Measurements from ENCODE around the gene ENDOV. TPM values are rescaled to one million over a fixed set of nuclear protein-coding genes. Genes with fewer than 3 reads are reported as not detected.

Gene ENDOV
- total RNA-seq, 1 experiment from 2014 or later = 28.0 TPM

DNA sequence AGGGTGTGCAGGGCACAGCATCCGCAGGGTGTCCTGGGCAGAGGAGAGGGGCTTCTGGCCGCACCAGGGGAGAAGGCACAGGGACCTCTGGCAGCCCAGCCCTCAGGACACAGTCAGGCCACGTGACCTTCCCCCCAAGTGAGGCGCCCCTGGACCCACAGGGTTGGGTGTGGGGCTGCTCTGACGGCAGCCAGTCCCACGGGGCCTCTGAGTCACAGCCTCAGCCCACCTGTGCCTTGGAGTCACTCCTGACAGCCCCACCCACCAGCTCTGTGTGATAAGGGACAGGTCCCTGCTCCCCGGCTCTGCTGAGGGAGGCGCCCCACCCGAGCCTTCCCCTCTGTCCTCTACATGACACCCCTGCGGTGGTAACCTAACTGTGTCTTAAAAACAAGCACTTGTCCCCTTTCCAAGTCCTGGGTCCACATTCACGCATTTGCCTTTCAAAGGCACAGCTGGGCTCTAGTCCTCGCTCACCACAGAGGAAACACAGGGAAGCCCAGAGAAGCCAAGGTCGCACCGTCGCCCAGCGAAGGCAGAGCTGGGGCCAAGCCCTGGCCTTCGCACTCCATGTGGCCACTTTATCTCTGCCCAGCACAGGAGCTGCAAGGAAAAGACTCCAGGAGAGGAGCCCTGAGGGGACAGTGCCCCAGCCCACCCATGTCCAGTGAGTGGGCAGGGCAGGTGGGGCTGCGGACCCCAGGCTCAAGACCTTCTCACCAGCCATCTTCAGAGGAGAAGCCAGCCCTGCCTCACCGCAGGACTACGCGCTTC, 66.5 kb downstream of the ENDOV start:
- intact Hi-C loops (cut with micrococcal nuclease) = no loop called here
- DNase-seq (ENCODE audit: unreplicated experiment) = no peak
- H3K9me3 Mint-ChIP-seq (ENCODE audit: unreplicated experiment) = no peaks in the 10 kb centered on the region
- H3K36me3 Mint-ChIP-seq (ENCODE audit: insufficient read depth, unreplicated experiment) = no peaks in the 10 kb centered on the region
- H3K4me3 Mint-ChIP-seq (ENCODE audit: unreplicated experiment) = no peak overlapping the region
- ChIA-PET POLR2A (no interaction called here), CTCF (no interaction called here)
- TF ChIP-seq, protein P1, sequence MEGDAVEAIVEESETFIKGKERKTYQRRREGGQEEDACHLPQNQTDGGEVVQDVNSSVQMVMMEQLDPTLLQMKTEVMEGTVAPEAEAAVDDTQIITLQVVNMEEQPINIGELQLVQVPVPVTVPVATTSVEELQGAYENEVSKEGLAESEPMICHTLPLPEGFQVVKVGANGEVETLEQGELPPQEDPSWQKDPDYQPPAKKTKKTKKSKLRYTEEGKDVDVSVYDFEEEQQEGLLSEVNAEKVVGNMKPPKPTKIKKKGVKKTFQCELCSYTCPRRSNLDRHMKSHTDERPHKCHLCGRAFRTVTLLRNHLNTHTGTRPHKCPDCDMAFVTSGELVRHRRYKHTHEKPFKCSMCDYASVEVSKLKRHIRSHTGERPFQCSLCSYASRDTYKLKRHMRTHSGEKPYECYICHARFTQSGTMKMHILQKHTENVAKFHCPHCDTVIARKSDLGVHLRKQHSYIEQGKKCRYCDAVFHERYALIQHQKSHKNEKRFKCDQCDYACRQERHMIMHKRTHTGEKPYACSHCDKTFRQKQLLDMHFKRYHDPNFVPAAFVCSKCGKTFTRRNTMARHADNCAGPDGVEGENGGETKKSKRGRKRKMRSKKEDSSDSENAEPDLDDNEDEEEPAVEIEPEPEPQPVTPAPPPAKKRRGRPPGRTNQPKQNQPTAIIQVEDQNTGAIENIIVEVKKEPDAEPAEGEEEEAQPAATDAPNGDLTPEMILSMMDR (IDR thresholded peaks at IDR 0.05; ENCODE audit: unreplicated experiment) = no peak
- BruUV-seq (replicated peaks) = no TSS peak
- H3K4me1 Mint-ChIP-seq (ENCODE audit: insufficient read depth, unreplicated experiment) = no peaks in the 10 kb centered on the region
- no peak overlapping the region for H3K27ac Mint-ChIP-seq (ENCODE audit: low read depth, unreplicated experiment)
- H3K27me3 Mint-ChIP-seq (ENCODE audit: insufficient read depth, unreplicated experiment) = peaks cover 28% of the 10 kb centered on the region

DNA sequence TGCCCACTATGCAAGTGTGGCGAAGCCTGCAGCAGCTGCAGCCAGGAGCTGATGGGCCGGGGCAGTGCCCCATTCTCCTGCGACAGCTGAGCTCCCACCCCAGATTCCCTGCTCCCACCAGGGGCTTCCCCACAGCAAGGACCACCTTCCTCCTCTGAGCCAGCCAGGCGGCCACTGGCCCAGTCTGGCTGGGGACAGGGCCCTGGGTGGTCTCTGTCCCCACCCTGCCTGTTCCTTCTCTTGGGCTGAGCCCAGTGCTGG, 67.0 kb downstream of the ENDOV start:
- no peaks in the 10 kb centered on the region for H3K4me1 Mint-ChIP-seq (ENCODE audit: insufficient read depth, unreplicated experiment)
- ChIA-PET POLR2A (no interaction called here), CTCF (no interaction called here)
- peaks cover 28% of the 10 kb centered on the region for H3K27me3 Mint-ChIP-seq (ENCODE audit: insufficient read depth, unreplicated experiment)
- TF ChIP-seq, protein P1 (IDR thresholded peaks at IDR 0.05; ENCODE audit: unreplicated experiment) = no peak
- no peaks in the 10 kb centered on the region for H3K36me3 Mint-ChIP-seq (ENCODE audit: insufficient read depth, unreplicated experiment)
- BruUV-seq (replicated peaks) = no TSS peak
- H3K4me3 Mint-ChIP-seq (ENCODE audit: unreplicated experiment) = no peak overlapping the region
- H3K9me3 Mint-ChIP-seq (ENCODE audit: unreplicated experiment) = no peaks in the 10 kb centered on the region
- intact Hi-C loops (cut with micrococcal nuclease) = no loop called here
- no peak for DNase-seq (ENCODE audit: unreplicated experiment)
- H3K27ac Mint-ChIP-seq (ENCODE audit: low read depth, unreplicated experiment) = no peak overlapping the region

DNA sequence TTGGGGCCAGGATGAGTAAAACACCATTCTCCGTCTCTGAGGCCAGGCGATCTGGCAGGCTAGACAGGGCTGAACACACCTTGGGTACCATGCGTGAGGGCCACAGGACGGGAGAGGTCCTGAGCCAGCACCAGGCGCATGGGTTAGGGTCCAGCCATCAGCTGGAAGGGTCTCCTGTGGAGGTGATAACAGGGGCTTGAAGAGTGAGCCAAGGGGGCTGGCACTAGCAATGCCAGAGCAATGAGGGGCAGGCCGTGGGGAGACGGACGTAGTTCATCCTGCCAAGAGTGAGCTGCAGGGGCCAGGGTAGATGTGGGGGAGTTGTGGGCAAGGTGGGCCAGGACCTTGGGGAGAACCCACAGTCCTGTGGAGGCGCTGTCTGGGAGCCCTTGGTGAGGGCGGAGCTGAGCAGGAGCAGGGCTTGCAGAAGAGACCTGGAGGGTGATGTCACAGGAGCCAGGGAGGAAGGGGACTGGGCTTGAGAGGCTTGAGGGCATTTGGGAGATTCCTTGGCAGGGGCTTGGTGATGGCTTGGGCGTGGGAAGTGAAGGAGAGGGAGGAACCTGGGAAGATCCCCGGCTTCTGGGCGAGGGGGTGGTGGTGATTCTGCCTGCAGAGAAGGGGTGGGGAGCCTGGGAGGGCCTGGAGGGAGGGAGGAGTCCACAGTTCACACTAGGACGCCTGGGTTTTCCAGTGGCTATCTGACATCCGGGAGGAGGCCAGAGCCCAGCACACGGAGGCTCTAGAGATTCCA, 67.8 kb downstream of the ENDOV start:
- Mint-ChIP-seq H3K27ac (ENCODE audit: low read depth, unreplicated experiment) (no peak overlapping the region), H3K4me1 (ENCODE audit: insufficient read depth, unreplicated experiment) (no peaks in the 10 kb centered on the region), H3K9me3 (ENCODE audit: unreplicated experiment) (no peaks in the 10 kb centered on the region), H3K4me3 (ENCODE audit: unreplicated experiment) (no peak overlapping the region), H3K27me3 (ENCODE audit: insufficient read depth, unreplicated experiment) (peaks cover 28% of the 10 kb centered on the region), H3K36me3 (ENCODE audit: insufficient read depth, unreplicated experiment) (no peaks in the 10 kb centered on the region)
- ChIA-PET CTCF (interaction anchor here (0.6 kb wide), 1 partner anchor 808 kb away, joined by 4 read pairs; no protein-coding TSS in a partner anchor), POLR2A (no interaction called here)
- TF ChIP-seq, protein P1 (IDR thresholded peaks at IDR 0.05; ENCODE audit: unreplicated experiment) = no peak
- no peak for DNase-seq (ENCODE audit: unreplicated experiment)
- BruUV-seq (replicated peaks) = no TSS peak
- intact Hi-C loops (cut with micrococcal nuclease) = no loop called here

DNA sequence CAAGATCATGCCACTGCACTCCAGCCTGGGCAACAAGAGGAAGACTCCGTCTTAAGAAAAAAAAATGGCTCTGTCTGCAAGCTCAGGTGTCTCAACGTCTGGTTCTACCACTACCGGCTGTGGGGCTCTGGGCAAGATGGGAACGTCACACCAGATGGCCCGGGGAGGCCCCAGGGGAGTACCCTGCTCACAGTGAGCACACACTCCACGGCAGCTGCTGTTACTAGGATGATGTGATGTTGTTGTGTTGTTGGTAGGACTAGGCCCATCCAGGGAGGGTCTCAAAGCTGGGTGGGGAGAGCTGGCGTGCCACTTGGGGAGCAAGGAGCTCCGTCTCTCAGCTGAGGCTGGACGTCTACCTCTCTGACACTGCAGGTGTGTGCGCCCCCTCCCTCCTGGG, 70.9 kb downstream of the ENDOV start:
- no TSS peak for BruUV-seq (replicated peaks)
- ChIA-PET POLR2A (interaction anchor here (0.7 kb wide), 1 partner anchor 15 kb away, joined by 3 read pairs; no protein-coding TSS in a partner anchor), CTCF (interaction anchor here (1.1 kb wide), 1 partner anchor 11 kb away, joined by 5 read pairs; no protein-coding TSS in a partner anchor)
- Mint-ChIP-seq H3K27ac (ENCODE audit: low read depth, unreplicated experiment) (no peak overlapping the region), H3K36me3 (ENCODE audit: insufficient read depth, unreplicated experiment) (no peaks in the 10 kb centered on the region), H3K27me3 (ENCODE audit: insufficient read depth, unreplicated experiment) (peaks cover 18% of the 10 kb centered on the region), H3K9me3 (ENCODE audit: unreplicated experiment) (no peaks in the 10 kb centered on the region), H3K4me3 (ENCODE audit: unreplicated experiment) (no peak overlapping the region), H3K4me1 (ENCODE audit: insufficient read depth, unreplicated experiment) (no peaks in the 10 kb centered on the region)
- TF ChIP-seq, protein P1 (IDR thresholded peaks at IDR 0.05; ENCODE audit: unreplicated experiment) = no peak
- intact Hi-C loops (cut with micrococcal nuclease) = no loop called here
- DNase-seq (ENCODE audit: unreplicated experiment) = no peak

Measured in MCF 10A (cell line).